Central memory CD4-positive, alpha-beta T cell (primary cell): Measurements from ENCODE around the gene TUBGCP6.
"Not testable (repeated sequence)": the region's sequence is repeated elsewhere in the genome, so short reads cannot be mapped to it uniquely, and the experiment has no call there.

Experiments
- DNase-seq: peaks from one replicate; pipeline ENCODE4 v3.0.0; 2022

Gene TUBGCP6

GRCh38 chr22:50278461-50278860 is 33.6 kb upstream of the TUBGCP6 start:
- DNase-seq = no peak

GRCh38 chr22:50277761-50278160 is 32.9 kb upstream of the TUBGCP6 start:
- no peak for DNase-seq

GRCh38 chr22:50276143-50276542 is 31.3 kb upstream of the TUBGCP6 start:
- peak; percentile 33 for DNase-seq

GRCh38 chr22:50275181-50276055 is 30.6 kb upstream of the TUBGCP6 start:
- no peak for DNase-seq

GRCh38 chr22:50274771-50275170 is 29.9 kb upstream of the TUBGCP6 start:
- DNase-seq = no peak

GRCh38 chr22:50274311-50274710 is 29.5 kb upstream of the TUBGCP6 start:
- peak; percentile 28 for DNase-seq

GRCh38 chr22:50273781-50274180 is 29.0 kb upstream of the TUBGCP6 start:
- DNase-seq = not testable (repeated sequence)

- not testable (repeated sequence) for DNase-seq
Observed at GRCh38 chr22:50273352-50273751, 28.5 kb upstream of the TUBGCP6 start.

- DNase-seq = no peak
Observed at GRCh38 chr22:50272044-50272802, 27.4 kb upstream of the TUBGCP6 start.

- DNase-seq = peak; percentile 36
Observed at GRCh38 chr22:50271519-50271970, 26.7 kb upstream of the TUBGCP6 start.

- DNase-seq = peak; percentile 69
Observed at GRCh38 chr22:50270666-50271394, 26.0 kb upstream of the TUBGCP6 start.

- DNase-seq = peak; percentile 75
Observed at GRCh38 chr22:50269970-50270665, 25.3 kb upstream of the TUBGCP6 start, which contains the start of gene MAPK11. Gene MAPK11, minus strand, starts transcription at chr22:50270380. Its CDS starts 88 bp downstream, at chr22:50270292.

- DNase-seq = no peak
Observed at GRCh38 chr22:50269573-50269969, 24.7 kb upstream of the TUBGCP6 start.

- no peak for DNase-seq
Observed at GRCh38 chr22:50268655-50269113, 23.9 kb upstream of the TUBGCP6 start.

- peak; percentile 41 for DNase-seq
Observed at GRCh38 chr22:50267591-50268390, 23.0 kb upstream of the TUBGCP6 start.

GRCh38 chr22:50266994-50267393 is 22.2 kb upstream of the TUBGCP6 start:
- DNase-seq = no peak

GRCh38 chr22:50264946-50265669 is 20.3 kb upstream of the TUBGCP6 start:
- no peak for DNase-seq

- DNase-seq = no peak
Observed at GRCh38 chr22:50264104-50264745, 19.4 kb upstream of the TUBGCP6 start.

- no peak for DNase-seq
Observed at GRCh38 chr22:50262973-50263617, 18.3 kb upstream of the TUBGCP6 start.
